B cell (primary cell): ENCODE data around the gene TMEM163. TPM values are rescaled to one million over a fixed set of nuclear protein-coding genes. Genes with fewer than 3 reads are reported as not detected.

Experiments
- ATAC-seq: fragments of 200-7000 bp; cut with Tn5 transposase; one replicate; pipeline ENCODE4 v1.10.0; 2021; ENCODE audit warnings: low read depth, mild to moderate bottlenecking, moderate number of reproducible peaks, moderate library complexity
- CTCF ChIA-PET: fragments of 350-600 bp; sonication (Branson Sonifier 250); formaldehyde crosslinking; loops from one replicate; lab custom pipeline; 2021; ENCODE audit warnings: antibody characterized with exemption, inconsistent platforms; lab: Charles Lee
- POLR2A ChIA-PET: fragments of 350-600 bp; sonication (Branson Sonifier 250); formaldehyde crosslinking; loops from one replicate; lab custom pipeline; 2021; ENCODE audit warnings: antibody characterized with exemption; lab: Charles Lee
- DNase-seq: peaks from one replicate; pipeline ENCODE4 v3.0.0; 2013
- H2AFZ ChIP-seq: 2 replicates; pipeline ENCODE4 v1.6.1; 2012; ENCODE audit warnings: mild to moderate bottlenecking, low read depth, low read length; ENCODE audit not compliant: insufficient read depth, poor library complexity, severe bottlenecking
- H3K27ac ChIP-seq, 2 donors: 1 replicate in 1 of 2; 2 replicates in 1 of 2; pipeline ENCODE4 v1.5.1; 2012 to 2013; ENCODE audit warnings: low read length in 2 of 2, mild to moderate bottlenecking in 2 of 2, moderate library complexity in 1 of 2
- H3K27me3 ChIP-seq, 4 experiments: fragments of 200-600 bp in 1 of 4; sonication (generic) in 1 of 4; replicated peaks in 1 of 4; 1 replicate in 2 of 4; 2 replicates in 2 of 4; pipeline versions ENCODE4 v1.6.1 to v1.7.0; 2013 to 2016; ENCODE audit warnings: low read length in 3 of 4, mild to moderate bottlenecking in 2 of 4, mixed read lengths in 1 of 4, moderate library complexity in 1 of 4; ENCODE audit not compliant: insufficient read depth in 4 of 4, control insufficient read depth in 3 of 4; ENCODE audit errors: control extremely low read depth in 1 of 4
- H3K36me3 ChIP-seq, 2 experiments: replicated peaks in 1 of 2; 1 replicate in 1 of 2; 2 replicates in 1 of 2; pipeline versions ENCODE4 v1.6.1 to v1.7.1; 2013; ENCODE audit warnings: low read length in 1 of 2; ENCODE audit not compliant: insufficient read depth in 2 of 2, control insufficient read depth in 1 of 2; ENCODE audit errors: control extremely low read depth in 1 of 2, extremely low read depth in 1 of 2
- H3K4me1 ChIP-seq, 2 donors: fragments of 200-600 bp in 1 of 2; sonication (generic) in 1 of 2; 1 replicate in 1 of 2; 2 replicates in 1 of 2; pipeline versions ENCODE4 v1.5.1 to v1.6.1; 2013 to 2017; ENCODE audit warnings: low read length in 2 of 2; ENCODE audit not compliant: control insufficient read depth in 2 of 2, insufficient read depth in 2 of 2
- H3K4me2 ChIP-seq: replicated peaks from 2 replicates; pipeline ENCODE3; 2012; ENCODE audit warnings: mild to moderate bottlenecking, low read depth, low read length; ENCODE audit not compliant: poor library complexity, severe bottlenecking
- H3K4me3 ChIP-seq, 5 experiments: fragments of 200-600 bp in 1 of 5; sonication (generic) in 1 of 5; 1 replicate in 3 of 5; 2 replicates in 2 of 5; pipeline versions ENCODE4 v1.5.1 to v1.7.0; 2011 to 2016; ENCODE audit warnings: low read length in 4 of 5, mild to moderate bottlenecking in 4 of 5, low read depth in 2 of 5, control low read depth in 1 of 5, moderate library complexity in 1 of 5; ENCODE audit not compliant: insufficient read depth in 1 of 5; ENCODE audit errors: control extremely low read depth in 1 of 5, extremely low read depth in 1 of 5
- H3K79me2 ChIP-seq: fragments of 200-600 bp; sonication (generic); one replicate; pipeline ENCODE4 v1.6.0; 2016; ENCODE audit warnings: low read length; ENCODE audit not compliant: control insufficient read depth, insufficient read depth
- H3K9ac ChIP-seq: fragments of 200-600 bp; sonication (generic); 2 replicates; pipeline ENCODE4 v1.6.1; 2017; ENCODE audit warnings: mild to moderate bottlenecking, low read length, moderate library complexity
- H3K9me3 ChIP-seq, 3 donors: one replicate each; pipeline versions ENCODE4 v1.6.1 to v1.7.1; 2013; ENCODE audit warnings: low read length in 2 of 3; ENCODE audit not compliant: control insufficient read depth in 2 of 3, insufficient read depth in 1 of 3; ENCODE audit errors: control extremely low read depth in 1 of 3
- H4K20me1 ChIP-seq: 2 replicates; pipeline ENCODE4 v1.6.0; 2012; ENCODE audit warnings: mild to moderate bottlenecking, low read length; ENCODE audit not compliant: insufficient read depth, control insufficient read depth, poor library complexity, severe bottlenecking
- H3K27ac Mint-ChIP-seq: one replicate; pipeline ENCODE4 v1.8.0; 2021; ENCODE audit warnings: mixed read lengths
- H3K27me3 Mint-ChIP-seq: one replicate; pipeline ENCODE4 v1.8.0; 2021; ENCODE audit warnings: mixed read lengths
- H3K4me1 Mint-ChIP-seq: one replicate; pipeline ENCODE4 v1.8.0; 2021; ENCODE audit warnings: mixed read lengths
- H3K4me3 Mint-ChIP-seq: one replicate; pipeline ENCODE4 v1.8.0; 2021; ENCODE audit warnings: mixed read lengths
- H3K9me3 Mint-ChIP-seq: one replicate; pipeline ENCODE4 v1.8.0; 2022; ENCODE audit warnings: mixed read lengths; ENCODE audit not compliant: insufficient read depth
- EZH2 ChIP-seq: IDR thresholded peaks from 2 replicates; pipeline ENCODE4 v1.6.1; 2012; ENCODE audit warnings: borderline replicate concordance, low read depth, mild to moderate bottlenecking, moderate library complexity, low read length; ENCODE audit not compliant: insufficient read depth, poor library complexity, severe bottlenecking
- WGBS: methylation state at CpG from one replicate; pipeline ENCODE4 v1.1.5; 2013; ENCODE audit warnings: missing lambda C conversion rate; ENCODE audit not compliant: insufficient coverage; 5-methylcytosine and 5-hydroxymethylcytosine counted together
- intact Hi-C: fragments of 100-400 bp; cut with micrococcal nuclease; formaldehyde crosslinking; loops from one replicate; pipeline ENCODE4 v1.10.0; 2022
- polyA plus RNA-seq: library from polyadenylated mRNA; depleted of rRNA; stranded (reverse); fragments of >200 nt; gene quantifications from 2 replicates; pipeline ENCODE4 v1.2.3, GENCODE V29; 2012
- total RNA-seq, 2 donors: library from RNA; stranded (reverse); fragments of 120-200 nt in 1 of 2; gene quantifications; 1 replicate in 1 of 2; 2 replicates in 1 of 2; pipeline versions ENCODE4 v1.2.3 to v1.2.4, GENCODE V29; 2013 to 2022
- TF ChIP-seq, protein P1 (sequence below): fragments of 200-600 bp; IDR thresholded peaks from one replicate; pipeline ENCODE4 v1.8.0; 2022; ENCODE audit warnings: antibody characterized with exemption, mild to moderate bottlenecking

The TMEM163 gene
- total and polyA plus RNA-seq, 2 donors (not counting 1 experiment from before 2014, with no cell fraction given) = 2.6 to 5.6 TPM

DNA sequence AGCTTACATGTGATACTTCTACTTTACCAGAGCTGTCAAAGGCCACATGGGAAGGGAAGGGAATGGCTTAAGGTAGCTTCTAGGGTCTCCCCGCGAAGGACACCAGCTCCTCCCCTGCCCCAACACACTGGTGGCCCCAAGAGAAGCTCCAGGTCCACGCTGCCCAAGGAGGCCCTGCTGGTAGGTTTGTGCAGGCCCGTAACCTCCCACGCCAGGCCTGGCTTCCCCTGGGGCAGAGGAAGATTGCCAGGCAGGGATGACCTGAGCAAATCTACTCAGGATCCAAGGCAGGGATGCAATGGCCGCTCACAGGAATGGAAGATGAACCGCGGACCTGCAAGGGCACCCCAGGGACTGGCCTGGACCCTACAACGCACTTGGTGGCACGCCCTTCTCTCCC is 259.9 kb downstream of the TMEM163 start:
- Mint-ChIP-seq H3K4me3 (no peak overlapping the region), H3K9me3 (no peaks in the 10 kb centered on the region), H3K27me3 (no peaks in the 10 kb centered on the region), H3K27ac (no peak overlapping the region), H3K4me1 (peaks cover 3% of the 10 kb centered on the region)
- H3K9me3 ChIP-seq = peaks cover 0 to 3% (median 0%) of the 10 kb centered on the region in 3 donors
- no peaks in the 10 kb centered on the region for H3K4me1 ChIP-seq
- no peaks in the 10 kb centered on the region for H3K79me2 ChIP-seq
- no peak overlapping the region for H2AFZ ChIP-seq
- WGBS = 94% methylated on average over 8 of the region's 10 CpGs
- CTCF ChIA-PET = interaction anchor here (1.4 to 2.6 kb wide), 2 partner anchors 324 to 440 kb away, joined by 6 to 20 read pairs; no protein-coding TSS in a partner anchor
- ATAC-seq (no peak), DNase-seq (no peak)
- intact Hi-C loops = no loop called here
- no peak for TF ChIP-seq EZH2
- TF ChIP-seq, protein P1, sequence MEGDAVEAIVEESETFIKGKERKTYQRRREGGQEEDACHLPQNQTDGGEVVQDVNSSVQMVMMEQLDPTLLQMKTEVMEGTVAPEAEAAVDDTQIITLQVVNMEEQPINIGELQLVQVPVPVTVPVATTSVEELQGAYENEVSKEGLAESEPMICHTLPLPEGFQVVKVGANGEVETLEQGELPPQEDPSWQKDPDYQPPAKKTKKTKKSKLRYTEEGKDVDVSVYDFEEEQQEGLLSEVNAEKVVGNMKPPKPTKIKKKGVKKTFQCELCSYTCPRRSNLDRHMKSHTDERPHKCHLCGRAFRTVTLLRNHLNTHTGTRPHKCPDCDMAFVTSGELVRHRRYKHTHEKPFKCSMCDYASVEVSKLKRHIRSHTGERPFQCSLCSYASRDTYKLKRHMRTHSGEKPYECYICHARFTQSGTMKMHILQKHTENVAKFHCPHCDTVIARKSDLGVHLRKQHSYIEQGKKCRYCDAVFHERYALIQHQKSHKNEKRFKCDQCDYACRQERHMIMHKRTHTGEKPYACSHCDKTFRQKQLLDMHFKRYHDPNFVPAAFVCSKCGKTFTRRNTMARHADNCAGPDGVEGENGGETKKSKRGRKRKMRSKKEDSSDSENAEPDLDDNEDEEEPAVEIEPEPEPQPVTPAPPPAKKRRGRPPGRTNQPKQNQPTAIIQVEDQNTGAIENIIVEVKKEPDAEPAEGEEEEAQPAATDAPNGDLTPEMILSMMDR = no peak
- no peak overlapping the region for H3K4me3 ChIP-seq
- POLR2A ChIA-PET = no interaction called here
- H3K36me3 ChIP-seq = peaks cover 0 to 9% of the 10 kb centered on the region in 2 experiments
- H3K9ac ChIP-seq = no peak overlapping the region
- no peak overlapping the region for H3K4me2 ChIP-seq
- H4K20me1 ChIP-seq = no peaks in the 10 kb centered on the region
- no peak overlapping the region for H3K27ac ChIP-seq
- no peaks in the 10 kb centered on the region for H3K27me3 ChIP-seq

DNA sequence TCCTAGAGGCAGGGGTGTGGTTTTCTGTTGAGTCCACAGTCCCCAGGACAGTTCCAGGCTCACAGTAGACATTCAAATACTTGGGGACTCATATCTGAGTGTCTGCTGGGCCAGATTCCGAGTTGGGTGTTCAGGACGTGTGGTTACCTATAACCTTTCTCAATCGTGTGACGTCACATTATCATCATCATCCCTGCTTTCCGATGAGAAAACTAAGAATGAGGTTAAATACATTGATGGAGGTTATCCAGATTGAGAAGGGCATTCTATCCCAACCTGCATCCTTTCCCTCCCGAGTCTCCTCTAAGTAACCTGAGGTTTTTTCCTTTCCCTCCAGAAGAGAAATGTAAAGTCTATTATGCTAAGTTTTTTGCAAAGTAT is 260.3 kb downstream of the TMEM163 start:
- no peaks in the 10 kb centered on the region for H3K27me3 ChIP-seq
- TF ChIP-seq, protein P1 = no peak
- no peak for TF ChIP-seq EZH2
- ChIA-PET CTCF (interaction anchor here (2.6 kb wide), 1 partner anchor 440 kb away, joined by 20 read pairs; no protein-coding TSS in a partner anchor), POLR2A (no interaction called here)
- no peak overlapping the region for H3K4me2 ChIP-seq
- H3K9me3 ChIP-seq = peaks cover 0 to 3% (median 0%) of the 10 kb centered on the region in 3 donors
- no peaks in the 10 kb centered on the region for H3K9me3 Mint-ChIP-seq
- no peak overlapping the region for H3K27ac ChIP-seq
- ATAC-seq = no peak
- WGBS = 100% methylated on average over 1 of the region's 6 CpGs
- no peak overlapping the region for H3K4me3 Mint-ChIP-seq
- no peak overlapping the region for H2AFZ ChIP-seq
- H3K9ac ChIP-seq = no peak overlapping the region
- H3K27me3 Mint-ChIP-seq = no peaks in the 10 kb centered on the region
- H3K4me1 Mint-ChIP-seq = peaks cover 3% of the 10 kb centered on the region
- H3K4me3 ChIP-seq = no peak overlapping the region
- no peak for DNase-seq
- intact Hi-C loops = no loop called here
- no peaks in the 10 kb centered on the region for H3K4me1 ChIP-seq
- peaks cover 0 to 14% of the 10 kb centered on the region in 2 experiments for H3K36me3 ChIP-seq
- no peaks in the 10 kb centered on the region for H3K79me2 ChIP-seq
- peaks cover under 1% of the 10 kb centered on the region for H4K20me1 ChIP-seq
- H3K27ac Mint-ChIP-seq = peak overlapping the region; percentile 20
